T-cell (primary cell): ENCODE measurements around the gene RBX1. TPM values are rescaled to one million over a fixed set of nuclear protein-coding genes. Genes with fewer than 3 reads are reported as not detected.

Experiments
- ATAC-seq, 4 experiments: fragments of 200-7000 bp in 3 of 4; fragments of 150-1000 bp in 1 of 4; cut with Tn5 transposase; replicated peaks in 1 of 4; 1 replicate in 3 of 4; 2 replicates in 1 of 4; pipeline ENCODE4 v1.10.0; 2021; ENCODE audit warnings: moderate library complexity in 3 of 4, mild to moderate bottlenecking in 2 of 4, moderate number of reproducible peaks in 1 of 4
- CTCF ChIA-PET, 2 donors: fragments of 300-600 bp; sonication (Branson Sonifier 250); formaldehyde crosslinking; loops; one replicate each; lab custom pipeline; 2022; ENCODE audit warnings: antibody characterized with exemption in 2 of 2; lab: Charles Lee
- POLR2A ChIA-PET, 2 donors: fragments of 300-600 bp; sonication (Branson Sonifier 250); formaldehyde crosslinking; loops; one replicate each; lab custom pipeline; 2022; ENCODE audit warnings: antibody characterized with exemption in 2 of 2; lab: Charles Lee
- DNase-seq, 35 experiments: peaks; one replicate each; pipeline versions ENCODE4 v3.0.0 to v3.0.0-alpha.2; 2013 to 2023
- H3K27ac ChIP-seq: one replicate; pipeline ENCODE4 v1.5.1; 2013; ENCODE audit warnings: low read length
- H3K27me3 ChIP-seq, 2 experiments: replicated peaks in 1 of 2; 1 replicate in 1 of 2; 2 replicates in 1 of 2; pipeline versions ENCODE4 v1.6.1 to v1.7.0; 2013; ENCODE audit warnings: low read length in 1 of 2, mixed read lengths in 1 of 2; ENCODE audit not compliant: control insufficient read depth in 2 of 2, insufficient read depth in 2 of 2; ENCODE audit errors: extremely low read depth in 1 of 2
- H3K36me3 ChIP-seq, 2 donors: 1 replicate in 1 of 2; 2 replicates in 1 of 2; pipeline versions ENCODE4 v1.6.1 to v1.7.0; 2013; ENCODE audit warnings: low read length in 1 of 2; ENCODE audit not compliant: control insufficient read depth in 2 of 2, insufficient read depth in 1 of 2; ENCODE audit errors: extremely low read depth in 1 of 2
- H3K4me1 ChIP-seq, 2 experiments: 1 replicate in 1 of 2; 2 replicates in 1 of 2; pipeline versions ENCODE4 v1.6.1 to v1.7.0; 2013; ENCODE audit warnings: low read length in 2 of 2, mixed read lengths in 1 of 2; ENCODE audit not compliant: insufficient read depth in 2 of 2, control insufficient read depth in 1 of 2; ENCODE audit errors: extremely low read depth in 1 of 2
- H3K4me3 ChIP-seq, 2 donors: 1 replicate in 1 of 2; 2 replicates in 1 of 2; pipeline versions ENCODE4 v1.5.1 to v1.7.0; 2013; ENCODE audit warnings: mild to moderate bottlenecking in 2 of 2, low read length in 1 of 2, moderate library complexity in 1 of 2; ENCODE audit not compliant: control insufficient read depth in 1 of 2; ENCODE audit errors: extremely low read depth in 1 of 2
- H3K9me3 ChIP-seq: 2 replicates; pipeline ENCODE4 v1.7.0; 2013
- H3K27ac Mint-ChIP-seq, 2 donors: one replicate each; pipeline ENCODE4 v1.8.0; 2020 to 2021; ENCODE audit warnings: mild to moderate bottlenecking in 2 of 2, mixed read lengths in 2 of 2
- H3K27me3 Mint-ChIP-seq, 2 donors: one replicate each; pipeline ENCODE4 v1.8.0; 2021 to 2022; ENCODE audit warnings: mixed read lengths in 2 of 2
- H3K36me3 Mint-ChIP-seq: one replicate; pipeline ENCODE4 v1.8.0; 2021; ENCODE audit warnings: mixed read lengths
- H3K4me1 Mint-ChIP-seq, 3 donors: one replicate each; pipeline ENCODE4 v1.8.0; 2020 to 2022; ENCODE audit warnings: mixed read lengths in 3 of 3, mild to moderate bottlenecking in 1 of 3
- H3K4me3 Mint-ChIP-seq, 3 donors: one replicate each; pipeline ENCODE4 v1.8.0; 2020 to 2022; ENCODE audit warnings: mild to moderate bottlenecking in 3 of 3, mixed read lengths in 3 of 3, moderate library complexity in 3 of 3
- H3K9me3 Mint-ChIP-seq, 3 donors: one replicate each; pipeline ENCODE4 v1.8.0; 2020 to 2022; ENCODE audit warnings: mixed read lengths in 3 of 3
- WGBS: methylation state at CpG from one replicate; pipeline ENCODE4 v1.1.5; 2013; ENCODE audit warnings: missing lambda C conversion rate; ENCODE audit not compliant: insufficient coverage; 5-methylcytosine and 5-hydroxymethylcytosine counted together
- total RNA-seq, 35 experiments: library from RNA in 6 of 35; stranded (reverse) in 6 of 35; fragments of 120-200 nt in 1 of 35; gene quantifications; one replicate each; pipeline versions ENCODE4 v1.2.1 to v1.2.4 and lab custom pipeline; 2013 to 2026

The RBX1 gene
- total RNA-seq, 5 donors from 2014 or later (not counting 1 experiment from before 2014, with no cell fraction given), result 27.1 to 46.1 (median 39.7) TPM

DNA sequence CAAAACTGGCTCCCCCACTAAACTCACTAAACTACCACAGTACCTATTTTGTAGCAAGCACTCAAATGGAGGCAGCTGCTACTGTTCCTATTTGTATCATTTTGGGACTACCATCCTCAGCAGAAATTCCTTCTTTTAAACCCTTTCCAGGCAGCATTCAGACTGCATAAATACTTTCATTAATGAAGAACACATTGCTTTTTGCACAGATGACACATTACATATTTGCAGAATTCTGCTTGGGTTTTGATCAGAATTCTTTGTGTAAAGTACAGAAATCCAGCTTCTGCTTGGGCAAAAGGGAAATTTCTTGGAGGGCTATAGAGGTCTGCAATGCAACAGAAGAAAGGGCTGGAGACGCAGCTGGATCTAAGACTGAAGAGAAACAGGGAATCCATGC is 24.2 kb downstream of the RBX1 start:
- Histone ChIP-seq H3K4me3 (no peak overlapping the region), H3K27me3 (no peaks in the 10 kb centered on the region), H3K9me3 (no peaks in the 10 kb centered on the region), H3K27ac (no peak overlapping the region), H3K4me1 (no peaks in the 10 kb centered on the region), H3K36me3 (peaks cover 4 to 22% of the 10 kb centered on the region in 2 donors)
- H3K4me3 Mint-ChIP-seq, result no peak overlapping the region
- no peaks in the 10 kb centered on the region for H3K9me3 Mint-ChIP-seq
- no peaks in the 10 kb centered on the region for H3K27me3 Mint-ChIP-seq
- no CpG with 5 or more reads among the region's 1 CpG for WGBS
- peaks cover 13% of the 10 kb centered on the region for H3K36me3 Mint-ChIP-seq
- H3K4me1 Mint-ChIP-seq, result no peaks in the 10 kb centered on the region
- no peak for ATAC-seq
- H3K27ac Mint-ChIP-seq, result no peak overlapping the region
- DNase-seq, result no peak
- POLR2A ChIA-PET, result no interaction called here
- CTCF ChIA-PET, result no interaction called here

GRCh38 chr22:40976866-40977700 is 25.9 kb downstream of the RBX1 start:
- peaks cover 7% of the 10 kb centered on the region for H3K36me3 Mint-ChIP-seq
- ChIA-PET POLR2A (interaction anchor here (0.6 to 0.7 kb wide), 2 partner anchors 39 to 250 kb away, joined by 3 to 10 read pairs; no protein-coding TSS in a partner anchor), CTCF (interaction anchor here in 1 of 2 donors (0.7 kb wide), 1 partner anchor 8 kb away, joined by 3 read pairs; no protein-coding TSS in a partner anchor)

DNA sequence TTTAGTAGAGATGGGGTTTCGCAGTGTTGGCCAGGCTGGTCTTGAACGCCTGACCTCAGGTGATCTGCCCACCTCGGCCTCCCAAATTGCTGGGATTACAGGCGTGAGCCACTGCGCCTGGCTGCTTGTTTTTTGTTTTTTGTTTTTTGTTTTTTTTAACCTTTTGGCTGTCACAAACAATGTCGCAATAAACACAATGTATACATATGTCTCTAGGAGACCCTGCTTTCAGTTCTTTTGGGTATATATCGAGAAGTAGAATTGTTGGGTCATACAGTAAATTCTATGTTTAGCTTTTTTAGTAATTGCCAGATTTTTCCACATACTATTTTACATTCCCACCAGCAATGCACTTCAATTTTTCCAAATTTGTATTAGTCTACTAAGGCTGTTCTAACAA is 28.0 kb downstream of the RBX1 start:
- no peaks in the 10 kb centered on the region for H3K27me3 Mint-ChIP-seq
- H3K4me3 Mint-ChIP-seq, result no peak overlapping the region
- ChIA-PET POLR2A (no interaction called here), CTCF (no interaction called here)
- no peak overlapping the region for H3K27ac Mint-ChIP-seq
- no peaks in the 10 kb centered on the region for H3K4me1 Mint-ChIP-seq
- Histone ChIP-seq H3K4me1 (no peaks in the 10 kb centered on the region), H3K36me3 (no peaks in the 10 kb centered on the region), H3K27ac (no peak overlapping the region), H3K27me3 (no peaks in the 10 kb centered on the region), H3K4me3 (no peak overlapping the region), H3K9me3 (no peaks in the 10 kb centered on the region)
- H3K9me3 Mint-ChIP-seq, result no peaks in the 10 kb centered on the region
- ATAC-seq (no peak), DNase-seq (no peak)
- 100% methylated on average over 2 of the region's 7 CpGs for whole genome bisulfite sequencing
- no peaks in the 10 kb centered on the region for H3K36me3 Mint-ChIP-seq

More at GRCh38 chr22:40976866-40977700, 25.9 kb downstream of the RBX1 start:
- Mint-ChIP-seq H3K27me3 (no peaks in the 10 kb centered on the region), H3K27ac (no peak overlapping the region), H3K4me1 (no peaks in the 10 kb centered on the region), H3K9me3 (no peaks in the 10 kb centered on the region), H3K4me3 (no peak overlapping the region)
- H3K27me3 ChIP-seq, result no peaks in the 10 kb centered on the region
- WGBS, result 84% methylated on average over 13 of the region's 18 CpGs
- H3K36me3 ChIP-seq, result peaks cover 4 to 11% of the 10 kb centered on the region in 2 donors
- ATAC-seq (no peak), DNase-seq (no peak)
- H3K4me3 ChIP-seq, result no peak overlapping the region
- H3K9me3 ChIP-seq, result no peaks in the 10 kb centered on the region
- H3K4me1 ChIP-seq, result no peaks in the 10 kb centered on the region
- no peak overlapping the region for H3K27ac ChIP-seq

DNA sequence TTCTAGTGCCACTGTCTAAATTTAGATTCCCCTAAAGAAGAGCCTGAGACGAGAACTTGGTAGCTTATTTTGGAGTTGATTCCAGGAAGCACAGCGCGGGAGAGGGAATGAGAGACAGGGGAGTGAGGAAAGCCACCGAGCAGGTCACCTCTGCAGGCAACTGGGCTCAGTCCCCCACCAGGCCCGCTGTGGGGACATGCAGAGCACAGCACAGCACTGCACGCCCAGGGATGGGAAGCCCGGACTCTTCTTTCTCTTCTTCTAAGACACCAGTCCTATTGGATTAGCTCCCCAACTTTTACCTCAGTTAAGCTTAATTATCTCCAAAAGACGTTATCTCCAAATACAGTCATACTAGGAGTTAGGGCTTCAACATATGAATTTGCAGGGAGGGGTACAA is 28.7 kb downstream of the RBX1 start:
- Histone ChIP-seq H3K27ac (no peak overlapping the region), H3K4me3 (no peak overlapping the region), H3K9me3 (no peaks in the 10 kb centered on the region), H3K27me3 (no peaks in the 10 kb centered on the region), H3K36me3 (no peaks in the 10 kb centered on the region), H3K4me1 (no peaks in the 10 kb centered on the region)
- Mint-ChIP-seq H3K4me3 (no peak overlapping the region), H3K27ac (no peak overlapping the region), H3K4me1 (no peaks in the 10 kb centered on the region), H3K27me3 (no peaks in the 10 kb centered on the region), H3K9me3 (no peaks in the 10 kb centered on the region), H3K36me3 (no peaks in the 10 kb centered on the region)
- CTCF ChIA-PET, result no interaction called here
- 94% methylated on average over 6 of the region's 8 CpGs for WGBS
- POLR2A ChIA-PET, result no interaction called here
- DNase-seq (no peak), ATAC-seq (no peak)

- Histone ChIP-seq H3K9me3 (no peaks in the 10 kb centered on the region), H3K27me3 (no peaks in the 10 kb centered on the region), H3K4me1 (no peaks in the 10 kb centered on the region), H3K27ac (no peak overlapping the region), H3K4me3 (no peak overlapping the region), H3K36me3 (no peaks in the 10 kb centered on the region)
- Mint-ChIP-seq H3K27ac (no peak overlapping the region), H3K27me3 (no peaks in the 10 kb centered on the region), H3K9me3 (no peaks in the 10 kb centered on the region), H3K36me3 (no peaks in the 10 kb centered on the region), H3K4me1 (no peaks in the 10 kb centered on the region), H3K4me3 (no peak overlapping the region)
- ChIA-PET CTCF (interaction anchor here in 1 of 2 donors (0.6 kb wide), 1 partner anchor 24 kb away, joined by 3 read pairs; no protein-coding TSS in a partner anchor), POLR2A (no interaction called here)
- 87% methylated on average over 20 of the region's 21 CpGs for WGBS
- no peak for DNase-seq
- no peak for ATAC-seq
Observed at GRCh38 chr22:40982482-40983385, 31.6 kb downstream of the RBX1 start.

GRCh38 chr22:40991298-40991697 is 40.1 kb downstream of the RBX1 start:
- H3K36me3 Mint-ChIP-seq, result no peaks in the 10 kb centered on the region
- WGBS, result 79% methylated on average over 8 of the region's 9 CpGs

More at GRCh38 chr22:40991298-40991697, 40.1 kb downstream of the RBX1 start:
- Histone ChIP-seq H3K4me1 (no peaks in the 10 kb centered on the region), H3K9me3 (no peaks in the 10 kb centered on the region), H3K4me3 (no peak overlapping the region), H3K27me3 (peaks cover 0 to 24% of the 10 kb centered on the region in 2 experiments), H3K36me3 (no peaks in the 10 kb centered on the region), H3K27ac (no peak overlapping the region)
- ChIA-PET POLR2A (interaction anchor here in 1 of 2 donors (0.6 kb wide), 1 partner anchor 1472 kb away, joined by 3 read pairs; no protein-coding TSS in a partner anchor), CTCF (no interaction called here)
- H3K27ac Mint-ChIP-seq, result no peak overlapping the region
- H3K9me3 Mint-ChIP-seq, result no peaks in the 10 kb centered on the region
- DNase-seq, result no peak
- H3K4me1 Mint-ChIP-seq, result no peaks in the 10 kb centered on the region
- ATAC-seq, result no peak
- no peak overlapping the region for H3K4me3 Mint-ChIP-seq
- peaks cover 20 to 23% of the 10 kb centered on the region in 2 donors for H3K27me3 Mint-ChIP-seq
